ENCODE measurements around the gene ITGB3.

DNA sequence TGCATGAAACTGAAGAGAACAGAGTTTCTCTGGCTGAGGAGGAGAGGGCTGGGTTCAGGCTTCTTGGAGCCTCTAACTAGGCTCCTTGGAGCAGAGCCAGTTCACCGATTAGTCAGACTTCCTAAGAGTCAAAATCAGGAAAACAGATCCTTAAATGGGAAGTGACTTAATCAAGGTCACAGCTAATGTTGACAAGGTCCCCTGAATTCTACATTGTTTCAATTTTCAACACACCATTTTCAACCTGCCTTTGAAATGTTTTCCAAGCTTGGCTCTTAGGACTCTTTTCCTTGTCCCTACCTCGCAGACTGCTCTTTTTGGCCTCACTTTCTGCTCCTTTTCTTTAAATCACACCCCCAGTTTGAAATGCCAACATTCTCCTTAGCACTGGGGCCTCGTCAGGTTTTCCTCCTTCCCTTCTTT lies 28.2 kb upstream of the ITGB3 start:
- TF ChIP-seq, protein P1, sequence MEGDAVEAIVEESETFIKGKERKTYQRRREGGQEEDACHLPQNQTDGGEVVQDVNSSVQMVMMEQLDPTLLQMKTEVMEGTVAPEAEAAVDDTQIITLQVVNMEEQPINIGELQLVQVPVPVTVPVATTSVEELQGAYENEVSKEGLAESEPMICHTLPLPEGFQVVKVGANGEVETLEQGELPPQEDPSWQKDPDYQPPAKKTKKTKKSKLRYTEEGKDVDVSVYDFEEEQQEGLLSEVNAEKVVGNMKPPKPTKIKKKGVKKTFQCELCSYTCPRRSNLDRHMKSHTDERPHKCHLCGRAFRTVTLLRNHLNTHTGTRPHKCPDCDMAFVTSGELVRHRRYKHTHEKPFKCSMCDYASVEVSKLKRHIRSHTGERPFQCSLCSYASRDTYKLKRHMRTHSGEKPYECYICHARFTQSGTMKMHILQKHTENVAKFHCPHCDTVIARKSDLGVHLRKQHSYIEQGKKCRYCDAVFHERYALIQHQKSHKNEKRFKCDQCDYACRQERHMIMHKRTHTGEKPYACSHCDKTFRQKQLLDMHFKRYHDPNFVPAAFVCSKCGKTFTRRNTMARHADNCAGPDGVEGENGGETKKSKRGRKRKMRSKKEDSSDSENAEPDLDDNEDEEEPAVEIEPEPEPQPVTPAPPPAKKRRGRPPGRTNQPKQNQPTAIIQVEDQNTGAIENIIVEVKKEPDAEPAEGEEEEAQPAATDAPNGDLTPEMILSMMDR (IDR thresholded peaks at IDR 0.05; ENCODE audit: insufficient read depth, low read length, poor library complexity, severe bottlenecking) = no peak
- no peak for TF ChIP-seq EZH2phosphoT487 (conservative IDR thresholded peaks at IDR 0.05; ENCODE audit: low read length)

Data from SU-DHL-6 (cell line).